DOHH2 (cell line): Measurements from ENCODE around the gene TPSG1.

Source experiments
- H3F3A ChIP-seq: fragments of 200-600 bp; sonication (generic), shearing (Covaris generic); 2 replicates; pipeline ENCODE4 v1.6.0; 2016; ENCODE audit warnings: antibody characterized with exemption, mild to moderate bottlenecking; ENCODE audit not compliant: control insufficient read depth, insufficient read depth
- H3K27ac ChIP-seq: fragments of 200-600 bp; sonication (generic); 2 replicates; pipeline ENCODE4 v1.5.1; 2014; ENCODE audit warnings: low read depth, mild to moderate bottlenecking, low read length, moderate library complexity
- H3K27me3 ChIP-seq: fragments of 200-600 bp; sonication (generic); 2 replicates; pipeline ENCODE4 v1.6.1; 2014; ENCODE audit warnings: mild to moderate bottlenecking, low read length, mixed read lengths; ENCODE audit not compliant: control insufficient read depth
- H3K36me3 ChIP-seq: fragments of 200-600 bp; sonication (generic); 2 replicates; pipeline ENCODE4 v1.6.1; 2014; ENCODE audit warnings: mild to moderate bottlenecking, low read length, moderate library complexity, mixed read lengths; ENCODE audit not compliant: control insufficient read depth
- H3K4me1 ChIP-seq: fragments of 200-600 bp; sonication (generic); 2 replicates; pipeline ENCODE4 v1.6.1; 2014; ENCODE audit warnings: mild to moderate bottlenecking, low read length, mixed read lengths; ENCODE audit not compliant: control insufficient read depth
- H3K4me2 ChIP-seq: fragments of 200-600 bp; sonication (generic); 2 replicates; pipeline ENCODE4 v1.6.0; 2014; ENCODE audit warnings: mild to moderate bottlenecking, low read length, moderate library complexity
- H3K4me3 ChIP-seq: fragments of 200-600 bp; sonication (generic); 2 replicates; pipeline ENCODE4 v1.5.1; 2014; ENCODE audit warnings: mild to moderate bottlenecking, low read length, mixed read lengths
- H3K79me2 ChIP-seq: fragments of 200-600 bp; sonication (generic); 2 replicates; pipeline ENCODE4 v1.6.1; 2014; ENCODE audit warnings: mild to moderate bottlenecking, low read length, mixed read lengths; ENCODE audit not compliant: control insufficient read depth
- H3K9me2 ChIP-seq: fragments of 200-600 bp; sonication (generic); replicated peaks from 2 replicates; pipeline ENCODE4 v1.6.1; 2014; ENCODE audit warnings: mild to moderate bottlenecking, low read length, mixed read lengths; ENCODE audit not compliant: control insufficient read depth
- H3K9me3 ChIP-seq: fragments of 200-600 bp; sonication (generic); 2 replicates; pipeline ENCODE4 v1.6.1; 2014; ENCODE audit warnings: antibody characterized with exemption, low read length, mixed read lengths; ENCODE audit not compliant: control insufficient read depth, insufficient read depth
- H4K20me1 ChIP-seq: fragments of 200-600 bp; sonication (generic); 2 replicates; pipeline ENCODE4 v1.6.0; 2014; ENCODE audit warnings: low read depth, mild to moderate bottlenecking, antibody characterized with exemption, low read length, moderate library complexity; ENCODE audit not compliant: control insufficient read depth, insufficient read depth
- EZH2phosphoT487 ChIP-seq: fragments of 200-600 bp; sonication (generic); IDR thresholded peaks from 2 replicates; pipeline ENCODE4 v1.6.1; 2017; ENCODE audit warnings: borderline replicate concordance, mild to moderate bottlenecking, antibody characterized with exemption, low read length, moderate library complexity, mixed read lengths
- TF ChIP-seq, protein P1 (sequence below): fragments of 200-600 bp; sonication (generic); IDR thresholded peaks from one replicate; pipeline ENCODE4 v1.5.1; 2014; ENCODE audit warnings: antibody characterized with exemption, mild to moderate bottlenecking, low read depth, low read length; ENCODE audit not compliant: poor library complexity, severe bottlenecking

The TPSG1 gene

DNA sequence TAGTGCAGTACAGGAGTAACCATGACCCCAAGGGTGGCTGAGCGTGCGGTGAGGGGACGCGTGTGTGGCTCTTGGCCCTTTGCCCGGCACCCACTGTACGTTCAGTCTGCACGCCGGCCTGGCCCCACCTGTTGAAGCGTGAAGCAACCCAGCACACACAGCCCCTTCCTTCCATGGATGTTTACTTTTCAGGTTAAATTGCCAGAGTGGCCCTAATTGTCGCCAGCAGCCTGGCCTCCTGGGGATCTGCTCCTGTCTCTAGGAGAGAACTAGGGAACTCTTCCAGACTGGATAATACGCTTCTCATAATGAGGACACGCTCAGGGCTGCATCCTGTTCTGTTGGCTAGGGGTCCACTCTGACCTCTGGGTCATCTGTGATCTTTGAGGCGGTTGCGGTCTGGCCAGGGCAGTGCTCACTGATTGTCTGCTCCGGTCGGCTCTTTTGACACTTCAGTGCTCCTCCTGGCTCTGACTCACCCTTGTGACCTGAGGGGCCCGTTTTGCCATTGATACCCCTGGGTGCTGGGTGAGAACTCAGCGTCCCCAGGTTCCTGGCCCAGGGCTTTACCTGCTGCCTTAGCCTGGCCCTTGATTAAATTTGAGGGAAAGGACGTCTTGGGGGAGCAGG lies 27.7 kb downstream of the TPSG1 start:
- no peaks in the 10 kb centered on the region for H3K4me1 ChIP-seq
- no peaks in the 10 kb centered on the region for H3K27me3 ChIP-seq
- H3K4me3 ChIP-seq, result no peak overlapping the region
- no peaks in the 10 kb centered on the region for H3K9me3 ChIP-seq
- H4K20me1 ChIP-seq, result no peaks in the 10 kb centered on the region
- no peaks in the 10 kb centered on the region for H3K36me3 ChIP-seq
- no peaks in the 10 kb centered on the region for H3K79me2 ChIP-seq
- no peaks in the 10 kb centered on the region for H3F3A ChIP-seq
- H3K9me2 ChIP-seq, result no peaks in the 10 kb centered on the region
- no peak overlapping the region for H3K4me2 ChIP-seq
- no peak overlapping the region for H3K27ac ChIP-seq
- TF ChIP-seq EZH2phosphoT487, result no peak
- TF ChIP-seq, protein P1, sequence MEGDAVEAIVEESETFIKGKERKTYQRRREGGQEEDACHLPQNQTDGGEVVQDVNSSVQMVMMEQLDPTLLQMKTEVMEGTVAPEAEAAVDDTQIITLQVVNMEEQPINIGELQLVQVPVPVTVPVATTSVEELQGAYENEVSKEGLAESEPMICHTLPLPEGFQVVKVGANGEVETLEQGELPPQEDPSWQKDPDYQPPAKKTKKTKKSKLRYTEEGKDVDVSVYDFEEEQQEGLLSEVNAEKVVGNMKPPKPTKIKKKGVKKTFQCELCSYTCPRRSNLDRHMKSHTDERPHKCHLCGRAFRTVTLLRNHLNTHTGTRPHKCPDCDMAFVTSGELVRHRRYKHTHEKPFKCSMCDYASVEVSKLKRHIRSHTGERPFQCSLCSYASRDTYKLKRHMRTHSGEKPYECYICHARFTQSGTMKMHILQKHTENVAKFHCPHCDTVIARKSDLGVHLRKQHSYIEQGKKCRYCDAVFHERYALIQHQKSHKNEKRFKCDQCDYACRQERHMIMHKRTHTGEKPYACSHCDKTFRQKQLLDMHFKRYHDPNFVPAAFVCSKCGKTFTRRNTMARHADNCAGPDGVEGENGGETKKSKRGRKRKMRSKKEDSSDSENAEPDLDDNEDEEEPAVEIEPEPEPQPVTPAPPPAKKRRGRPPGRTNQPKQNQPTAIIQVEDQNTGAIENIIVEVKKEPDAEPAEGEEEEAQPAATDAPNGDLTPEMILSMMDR, result no peak

DNA sequence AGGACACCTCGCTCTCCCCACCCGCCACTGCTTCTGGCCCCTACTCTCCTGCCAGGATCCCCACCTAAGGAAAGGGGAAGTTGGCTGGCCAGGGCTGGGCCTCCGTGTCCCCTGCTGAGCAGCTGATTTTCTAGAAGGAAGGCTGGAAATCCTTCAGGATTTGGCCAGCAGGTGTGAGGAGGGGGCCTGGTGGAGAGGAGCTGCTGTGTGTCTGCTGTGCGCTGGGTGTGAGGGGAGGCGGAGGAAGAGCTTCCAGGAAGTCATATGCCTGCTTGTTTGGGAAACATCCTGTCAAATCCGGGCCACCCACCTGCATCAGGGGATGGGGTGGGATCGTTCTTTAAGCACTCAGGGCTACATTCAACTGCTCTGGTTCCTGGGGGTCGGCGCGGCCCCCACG lies 28.6 kb downstream of the TPSG1 start:
- Histone ChIP-seq H3K27me3 (no peaks in the 10 kb centered on the region), H3K79me2 (no peaks in the 10 kb centered on the region)

DNA sequence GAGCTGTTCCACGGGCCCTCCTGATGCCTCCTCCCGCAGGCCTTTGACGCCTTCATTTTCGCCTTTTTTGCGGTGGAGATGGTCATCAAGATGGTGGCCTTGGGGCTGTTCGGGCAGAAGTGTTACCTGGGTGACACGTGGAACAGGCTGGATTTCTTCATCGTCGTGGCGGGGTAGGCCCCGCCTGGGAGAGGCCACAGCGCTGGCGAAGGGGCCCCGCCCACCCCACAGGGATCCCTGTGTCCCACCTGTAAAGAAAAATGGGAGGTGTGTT lies 29.7 kb downstream of the TPSG1 start:
- no peaks in the 10 kb centered on the region for H3K4me1 ChIP-seq
- H3K4me3 ChIP-seq, result no peak overlapping the region
- H3K4me2 ChIP-seq, result no peak overlapping the region

More for the DNA sequence above, 28.6 kb downstream of the TPSG1 start:
- Histone ChIP-seq H3K4me3 (no peak overlapping the region), H3F3A (no peaks in the 10 kb centered on the region), H3K36me3 (no peaks in the 10 kb centered on the region), H3K4me1 (no peaks in the 10 kb centered on the region), H3K9me2 (no peaks in the 10 kb centered on the region), H3K27ac (no peak overlapping the region), H3K4me2 (no peak overlapping the region), H4K20me1 (no peaks in the 10 kb centered on the region), H3K9me3 (no peaks in the 10 kb centered on the region)
- TF ChIP-seq, protein P1, result no peak
- no peak for TF ChIP-seq EZH2phosphoT487

More for the DNA sequence above, 29.7 kb downstream of the TPSG1 start:
- H4K20me1 ChIP-seq, result no peaks in the 10 kb centered on the region
- no peaks in the 10 kb centered on the region for H3K79me2 ChIP-seq
- no peak overlapping the region for H3K27ac ChIP-seq
- no peak for TF ChIP-seq EZH2phosphoT487
- TF ChIP-seq, protein P1, result no peak
- no peaks in the 10 kb centered on the region for H3K9me3 ChIP-seq
- no peaks in the 10 kb centered on the region for H3F3A ChIP-seq
- no peaks in the 10 kb centered on the region for H3K9me2 ChIP-seq
- H3K27me3 ChIP-seq, result no peaks in the 10 kb centered on the region
- no peaks in the 10 kb centered on the region for H3K36me3 ChIP-seq
